ENCODE results near the gene TMED1. TPM values are rescaled to one million over a fixed set of nuclear protein-coding genes. Genes with fewer than 3 reads are reported as not detected.

Gene TMED1
- total and polyA plus RNA-seq, 2 of the 8 experiments (the other 6 are each of a cell fraction or from before 2014, with no cell fraction given), result 26.9 to 31.9 TPM

DNA sequence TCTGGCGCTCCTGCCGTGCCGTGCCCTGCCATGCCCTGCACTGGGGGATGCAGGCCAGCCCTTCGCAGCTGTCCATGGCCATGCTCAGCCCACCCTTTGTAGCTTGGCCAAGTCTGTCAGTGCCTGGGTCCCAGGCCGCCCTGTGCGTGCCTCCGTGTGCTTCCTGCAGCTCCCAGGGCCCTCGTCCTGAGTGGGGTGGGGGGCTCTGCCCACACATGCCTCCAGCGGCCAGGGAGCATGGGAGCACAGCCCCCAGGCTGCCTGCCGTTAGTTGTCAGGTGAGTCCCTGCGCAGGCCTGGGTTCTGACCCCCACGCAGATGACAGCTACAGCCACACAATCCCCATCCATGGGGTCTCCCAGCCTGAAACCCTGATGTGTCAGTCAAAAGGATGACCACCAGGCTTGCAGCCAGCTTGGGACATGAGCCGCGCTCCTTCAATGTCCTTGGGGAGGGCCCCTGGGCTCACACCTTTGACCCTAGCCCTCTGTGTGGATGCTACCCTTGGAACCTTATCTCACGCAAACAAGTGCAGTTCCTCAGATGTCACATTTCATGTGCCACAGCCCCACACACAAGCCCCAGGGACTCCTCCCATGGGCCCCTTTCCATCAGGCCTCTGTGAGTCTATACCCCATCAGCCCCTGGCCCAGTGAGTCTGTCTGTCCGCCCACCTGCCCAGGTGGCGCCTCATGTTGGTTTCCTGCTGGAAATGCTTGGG lies 24.5 kb downstream of the TMED1 start:
- Histone ChIP-seq H3K4me3 (ENCODE audit: extremely low read depth in 1 of 4, insufficient read depth in 2 of 4, low read depth in 3 of 4, low read length in 4 of 4) (no peak overlapping the region), H3K23me2 (ENCODE audit: low read depth, low read length) (no peaks in the 10 kb centered on the region), H2BK20ac (ENCODE audit: low read length) (no peak overlapping the region), H3K56ac (replicated peaks; ENCODE audit: insufficient read length, low read depth, low read length) (no peak overlapping the region), H4K20me1 (replicated peaks in 1 of 2; ENCODE audit: control insufficient read depth in 1 of 2, insufficient read depth in 2 of 2, low read length in 2 of 2) (peaks cover 0 to 2% of the 10 kb centered on the region in 2 experiments), H2BK120ac (replicated peaks; ENCODE audit: low read depth, low read length) (no peak overlapping the region), H3K36me3 (ENCODE audit: control insufficient read depth in 2 of 4, insufficient read depth in 4 of 4, low read length in 3 of 4) (peaks cover 0 to 7% (median 5%) of the 10 kb centered on the region in 4 experiments; a peak in 4 of 8 replicates), H3K9me3 (ENCODE audit: insufficient read depth in 2 of 2, low read depth in 1 of 2, low read length in 1 of 2) (no peaks in the 10 kb centered on the region), H2BK15ac (ENCODE audit: low read length) (no peak overlapping the region), H3K18ac (ENCODE audit: extremely low read depth, low read length) (no peak overlapping the region), H3K79me1 (ENCODE audit: low read depth, low read length) (no peaks in the 10 kb centered on the region), H3K4me1 (replicated peaks in 1 of 4; ENCODE audit: control insufficient read depth in 3 of 4, insufficient read depth in 4 of 4, low read length in 3 of 4) (no peaks in the 10 kb centered on the region; a peak in 1 of 7 replicates), H2BK5ac (ENCODE audit: low read depth, low read length) (peak overlapping the region; percentile 66; the same call in 1 of the 2 replicates), H3K23ac (ENCODE audit: insufficient read length) (no peak overlapping the region), H3K79me2 (ENCODE audit: control insufficient read depth in 1 of 2, insufficient read depth in 2 of 2, low read length in 2 of 2) (no peaks in the 10 kb centered on the region), H2AFZ (ENCODE audit: low read length) (no peak overlapping the region), H3K14ac (ENCODE audit: insufficient read length) (no peak overlapping the region), H3K9ac (replicated peaks in 1 of 4; ENCODE audit: extremely low read depth in 1 of 4, low read depth in 3 of 4, low read length in 3 of 4) (no peak overlapping the region), H3K4me2 (ENCODE audit: insufficient read depth in 1 of 2, low read depth in 2 of 2, low read length in 2 of 2) (no peak overlapping the region), H2BK12ac (ENCODE audit: low read depth, low read length) (no peak overlapping the region), H4K5ac (ENCODE audit: insufficient read length, low read depth, low read length) (no peak overlapping the region), H3K27me3 (replicated peaks in 1 of 4; ENCODE audit: control insufficient read depth in 3 of 4, extremely low read depth in 1 of 4, insufficient read depth in 3 of 4, low read length in 3 of 4) (no peaks in the 10 kb centered on the region), H3K4ac (replicated peaks; ENCODE audit: insufficient read length, low read depth, low read length) (no peak overlapping the region), H4K8ac (ENCODE audit: extremely low read depth, insufficient read depth, low read length) (peak overlapping the region; percentile 64), H2AK5ac (ENCODE audit: low read depth, low read length) (no peak overlapping the region), H4K91ac (replicated peaks; ENCODE audit: insufficient read length, low read length) (peak overlapping the region; percentile 42), H3K27ac (ENCODE audit: low read depth, low read length) (no peak overlapping the region)
- FAIRE-seq, result no peak
- POLR2A ChIA-PET (ENCODE audit: partially characterized antibody), result interaction anchor here (1.7 kb wide), 1 partner anchor 25 kb away, joined by 4 read pairs; the partner anchor contains the start of gene TMED1
- 93% methylated on average over 17 of the region's 17 CpGs; no CpG with 5 or more reads in 1 of the 2 experiments for WGBS, 2 experiments (ENCODE audit: extremely low coverage in 1 of 2, insufficient coverage in 1 of 2, insufficient read length in 1 of 2, insufficient replicate concordance in 2 of 2, low coverage in 1 of 2, low lambda C conversion rate in 2 of 2, missing lambda C conversion rate in 1 of 2)
- DNase-seq (ENCODE audit: low read depth in 1 of 2, low spot score in 2 of 2), result no peak
- CTCF ChIA-PET (ENCODE audit: partially characterized antibody), result interaction anchor here (0.5 to 1.6 kb wide), 5 partner anchors 9 to 393 kb away, joined by 3 to 9 read pairs (median 4); no protein-coding TSS in a partner anchor
- TF ChIP-seq POLR2A (IDR thresholded peaks at IDR 0.05; ENCODE audit: control extremely low read depth in 1 of 2, low read depth in 2 of 2, low read length in 2 of 2), result peak in 1 of 2 experiments; percentile 6; a peak in 1 of 3 replicates
